BE2C (cell line): ENCODE data around the gene POR.

Source experiments
- DNase-seq: peaks from one replicate; pipeline ENCODE4 v3.0.0-alpha.2; 2020
- H3K27me3 ChIP-seq: fragments of 250-450 bp; sonication (Bioruptor Pico); 2 replicates; pipeline ENCODE4 v1.5.1; 2020; ENCODE audit warnings: mild to moderate bottlenecking
- H3K36me3 ChIP-seq: fragments of 250-450 bp; sonication (Bioruptor Pico); 2 replicates; pipeline ENCODE4 v1.5.1; 2020; ENCODE audit warnings: mild to moderate bottlenecking
- H3K4me1 ChIP-seq: fragments of 250-450 bp; sonication (Bioruptor Pico); 2 replicates; pipeline ENCODE4 v1.5.1; 2020
- H3K4me3 ChIP-seq: 2 replicates; pipeline ENCODE4 v1.5.1; 2011; ENCODE audit warnings: low read depth, low read length
- H3K9me3 ChIP-seq: fragments of 250-450 bp; sonication (Bioruptor Pico); 2 replicates; pipeline ENCODE4 v1.5.1; 2020
- CTCF ChIP-seq: IDR thresholded peaks from 2 replicates; pipeline ENCODE4 v1.5.1; 2012; ENCODE audit warnings: mild to moderate bottlenecking, low read depth, low read length

Gene POR

GRCh38 chr7:75925717-75926435 lies 10.9 kb downstream of the POR start:
- 0 out of 2 replicates have a peak, but pooled peaks cover 1% of the 10 kb centered on the region for H3K9me3 ChIP-seq
- H3K36me3 ChIP-seq, result no peaks in the 10 kb centered on the region
- H3K27me3 ChIP-seq, result no peaks in the 10 kb centered on the region
- no peaks in the 10 kb centered on the region for H3K4me1 ChIP-seq
- no peak for DNase-seq
- no peak for TF ChIP-seq CTCF
- no peak overlapping the region for H3K4me3 ChIP-seq

GRCh38 chr7:75928568-75928914 lies 13.6 kb downstream of the POR start:
- no peak for TF ChIP-seq CTCF
- no peak overlapping the region for H3K4me3 ChIP-seq
- H3K36me3 ChIP-seq, result no peaks in the 10 kb centered on the region
- no peaks in the 10 kb centered on the region for H3K27me3 ChIP-seq
- DNase-seq, result no peak
- peaks cover 2% of the 10 kb centered on the region; the same call in 1 of the 2 replicates for H3K9me3 ChIP-seq
- H3K4me1 ChIP-seq, result no peaks in the 10 kb centered on the region

- no peak overlapping the region for H3K4me3 ChIP-seq
- H3K4me1 ChIP-seq, result no peaks in the 10 kb centered on the region
- no peak for TF ChIP-seq CTCF
- H3K9me3 ChIP-seq, result peaks cover 2% of the 10 kb centered on the region; the same call in 1 of the 2 replicates
- H3K36me3 ChIP-seq, result no peaks in the 10 kb centered on the region
- no peaks in the 10 kb centered on the region for H3K27me3 ChIP-seq
- no peak for DNase-seq
Observed at GRCh38 chr7:75931680-75932079, 16.7 kb downstream of the POR start.

- Histone ChIP-seq H3K9me3 (no peaks in the 10 kb centered on the region), H3K27me3 (no peaks in the 10 kb centered on the region), H3K4me3 (no peak overlapping the region), H3K4me1 (peaks cover 4% of the 10 kb centered on the region; the same call in 1 of the 2 replicates), H3K36me3 (no peaks in the 10 kb centered on the region)
- peak; percentile 52 for DNase-seq
- TF ChIP-seq CTCF, result no peak
Observed at GRCh38 chr7:75937958-75938786, 23.2 kb downstream of the POR start.

- no peak for DNase-seq
- H3K4me3 ChIP-seq, result no peak overlapping the region
- TF ChIP-seq CTCF, result no peak
- peaks cover 4% of the 10 kb centered on the region; the same call in 1 of the 2 replicates for H3K4me1 ChIP-seq
- no peaks in the 10 kb centered on the region for H3K9me3 ChIP-seq
- no peaks in the 10 kb centered on the region for H3K36me3 ChIP-seq
- no peaks in the 10 kb centered on the region for H3K27me3 ChIP-seq
Observed at GRCh38 chr7:75938921-75939320, 24.0 kb downstream of the POR start.

GRCh38 chr7:75943864-75944263 lies 28.9 kb downstream of the POR start:
- no peaks in the 10 kb centered on the region for H3K27me3 ChIP-seq
- no peaks in the 10 kb centered on the region for H3K9me3 ChIP-seq
- no peaks in the 10 kb centered on the region; the same call in 1 of the 2 replicates for H3K4me1 ChIP-seq
- H3K36me3 ChIP-seq, result no peaks in the 10 kb centered on the region
- no peak for DNase-seq
- TF ChIP-seq CTCF, result no peak
- H3K4me3 ChIP-seq, result no peak overlapping the region
